GM23338 (cell line): ENCODE results near the gene INPP5A. TPM values are rescaled to one million over a fixed set of nuclear protein-coding genes. Genes with fewer than 3 reads are reported as not detected.

Experiments used
- ETS1 ChIP-seq: IDR thresholded peaks from 2 replicates; pipeline ENCODE4 v1.6.1; 2016; ENCODE audit warnings: antibody characterized with exemption
- NANOG ChIP-seq: IDR thresholded peaks from 2 replicates; pipeline ENCODE4 v1.6.1; 2016; ENCODE audit warnings: antibody characterized with exemption, borderline replicate concordance
- POLR2AphosphoS5 ChIP-seq: IDR thresholded peaks from 2 replicates; pipeline ENCODE4 v1.6.1; 2016; ENCODE audit warnings: antibody characterized with exemption, low read depth
- REST ChIP-seq: IDR thresholded peaks from one replicate; pipeline ENCODE4 v1.6.1; 2018; ENCODE audit warnings: antibody characterized with exemption; ENCODE audit not compliant: unreplicated experiment
- ZNF114 ChIP-seq: fragments of 250-450 bp; sonication (Bioruptor Pico); IDR thresholded peaks from 2 replicates; pipeline ENCODE4 v1.5.0; 2020; ENCODE audit warnings: mild to moderate bottlenecking, moderate library complexity
- polyA plus RNA-seq: library from polyadenylated mRNA; unstranded; fragments of >200 nt; fragmentation: Nextera tagmentation; extraction: Ambion mirVana; gene quantifications from 2 replicates; pipeline ENCODE4 v1.2.1, GENCODE V29; 2016
- total RNA-seq: library from RNA; depleted of rRNA; stranded (reverse); fragments of >200 nt; shearing (Covaris generic); gene quantifications from 2 replicates; pipeline ENCODE4 v1.2.3, GENCODE V29; 2014
- TF ChIP-seq, protein P1 (sequence below): fragments of 250-450 bp; sonication (Bioruptor Pico); IDR thresholded peaks from 2 replicates; pipeline ENCODE4 v1.5.0; 2020; ENCODE audit warnings: mild to moderate bottlenecking, moderate library complexity

INPP5A gene
- total and polyA plus RNA-seq, 2 experiments from 2014 or later = 5.9 to 40.6 TPM

DNA sequence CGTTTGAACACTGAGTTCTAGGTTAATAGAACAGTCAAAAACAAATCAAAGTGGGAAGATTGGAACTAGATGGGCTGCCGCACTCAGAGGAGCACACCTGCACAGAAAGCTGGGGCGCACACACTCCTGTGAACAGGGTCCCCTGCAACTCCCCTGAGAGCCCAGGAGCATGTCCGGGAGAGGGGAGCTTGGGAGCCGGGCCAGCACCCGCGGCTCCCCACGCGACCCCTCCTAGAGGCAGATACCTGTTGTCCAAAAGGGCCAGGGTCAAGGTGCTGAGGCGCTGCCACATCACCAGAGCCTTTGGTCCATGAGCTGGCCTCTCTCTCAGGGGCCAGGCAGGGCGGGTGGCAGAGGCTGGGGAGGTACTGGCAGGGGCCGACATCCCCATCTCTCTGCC is 242.8 kb downstream of the INPP5A start (continued):
- TF ChIP-seq, protein P1, sequence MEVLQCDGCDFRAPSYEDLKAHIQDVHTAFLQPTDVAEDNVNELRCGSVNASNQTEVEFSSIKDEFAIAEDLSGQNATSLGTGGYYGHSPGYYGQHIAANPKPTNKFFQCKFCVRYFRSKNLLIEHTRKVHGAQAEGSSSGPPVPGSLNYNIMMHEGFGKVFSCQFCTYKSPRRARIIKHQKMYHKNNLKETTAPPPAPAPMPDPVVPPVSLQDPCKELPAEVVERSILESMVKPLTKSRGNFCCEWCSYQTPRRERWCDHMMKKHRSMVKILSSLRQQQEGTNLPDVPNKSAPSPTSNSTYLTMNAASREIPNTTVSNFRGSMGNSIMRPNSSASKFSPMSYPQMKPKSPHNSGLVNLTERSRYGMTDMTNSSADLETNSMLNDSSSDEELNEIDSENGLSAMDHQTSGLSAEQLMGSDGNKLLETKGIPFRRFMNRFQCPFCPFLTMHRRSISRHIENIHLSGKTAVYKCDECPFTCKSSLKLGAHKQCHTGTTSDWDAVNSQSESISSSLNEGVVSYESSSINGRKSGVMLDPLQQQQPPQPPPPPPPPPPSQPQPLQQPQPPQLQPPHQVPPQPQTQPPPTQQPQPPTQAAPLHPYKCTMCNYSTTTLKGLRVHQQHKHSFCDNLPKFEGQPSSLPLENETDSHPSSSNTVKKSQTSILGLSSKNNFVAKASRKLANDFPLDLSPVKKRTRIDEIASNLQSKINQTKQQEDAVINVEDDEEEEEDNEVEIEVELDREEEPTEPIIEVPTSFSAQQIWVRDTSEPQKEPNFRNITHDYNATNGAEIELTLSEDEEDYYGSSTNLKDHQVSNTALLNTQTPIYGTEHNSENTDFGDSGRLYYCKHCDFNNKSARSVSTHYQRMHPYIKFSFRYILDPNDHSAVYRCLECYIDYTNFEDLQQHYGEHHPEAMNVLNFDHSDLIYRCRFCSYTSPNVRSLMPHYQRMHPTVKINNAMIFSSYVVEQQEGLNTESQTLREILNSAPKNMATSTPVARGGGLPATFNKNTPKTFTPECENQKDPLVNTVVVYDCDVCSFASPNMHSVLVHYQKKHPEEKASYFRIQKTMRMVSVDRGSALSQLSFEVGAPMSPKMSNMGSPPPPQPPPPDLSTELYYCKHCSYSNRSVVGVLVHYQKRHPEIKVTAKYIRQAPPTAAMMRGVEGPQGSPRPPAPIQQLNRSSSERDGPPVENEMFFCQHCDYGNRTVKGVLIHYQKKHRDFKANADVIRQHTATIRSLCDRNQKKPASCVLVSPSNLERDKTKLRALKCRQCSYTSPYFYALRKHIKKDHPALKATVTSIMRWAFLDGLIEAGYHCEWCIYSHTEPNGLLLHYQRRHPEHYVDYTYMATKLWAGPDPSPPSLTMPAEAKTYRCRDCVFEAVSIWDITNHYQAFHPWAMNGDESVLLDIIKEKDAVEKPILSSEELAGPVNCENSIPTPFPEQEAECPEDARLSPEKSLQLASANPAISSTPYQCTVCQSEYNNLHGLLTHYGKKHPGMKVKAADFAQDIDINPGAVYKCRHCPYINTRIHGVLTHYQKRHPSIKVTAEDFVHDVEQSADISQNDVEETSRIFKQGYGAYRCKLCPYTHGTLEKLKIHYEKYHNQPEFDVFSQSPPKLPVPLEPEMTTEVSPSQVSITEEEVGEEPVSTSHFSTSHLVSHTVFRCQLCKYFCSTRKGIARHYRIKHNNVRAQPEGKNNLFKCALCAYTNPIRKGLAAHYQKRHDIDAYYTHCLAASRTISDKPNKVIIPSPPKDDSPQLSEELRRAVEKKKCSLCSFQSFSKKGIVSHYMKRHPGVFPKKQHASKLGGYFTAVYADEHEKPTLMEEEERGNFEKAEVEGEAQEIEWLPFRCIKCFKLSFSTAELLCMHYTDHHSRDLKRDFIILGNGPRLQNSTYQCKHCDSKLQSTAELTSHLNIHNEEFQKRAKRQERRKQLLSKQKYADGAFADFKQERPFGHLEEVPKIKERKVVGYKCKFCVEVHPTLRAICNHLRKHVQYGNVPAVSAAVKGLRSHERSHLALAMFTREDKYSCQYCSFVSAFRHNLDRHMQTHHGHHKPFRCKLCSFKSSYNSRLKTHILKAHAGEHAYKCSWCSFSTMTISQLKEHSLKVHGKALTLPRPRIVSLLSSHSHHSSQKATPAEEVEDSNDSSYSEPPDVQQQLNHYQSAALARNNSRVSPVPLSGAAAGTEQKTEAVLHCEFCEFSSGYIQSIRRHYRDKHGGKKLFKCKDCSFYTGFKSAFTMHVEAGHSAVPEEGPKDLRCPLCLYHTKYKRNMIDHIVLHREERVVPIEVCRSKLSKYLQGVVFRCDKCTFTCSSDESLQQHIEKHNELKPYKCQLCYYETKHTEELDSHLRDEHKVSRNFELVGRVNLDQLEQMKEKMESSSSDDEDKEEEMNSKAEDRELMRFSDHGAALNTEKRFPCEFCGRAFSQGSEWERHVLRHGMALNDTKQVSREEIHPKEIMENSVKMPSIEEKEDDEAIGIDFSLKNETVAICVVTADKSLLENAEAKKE = no peak
- no peak for TF ChIP-seq ZNF114 (CRISPR knock-in tag)
- no peak for TF ChIP-seq ETS1
- TF ChIP-seq REST = no peak
- TF ChIP-seq POLR2AphosphoS5 = no peak
- no peak for TF ChIP-seq NANOG
